HG03565 (cell line): ENCODE data around the gene SLIT3.
"Not testable (repeated sequence)": the region's sequence is repeated elsewhere in the genome, so short reads cannot be mapped to it uniquely, and the experiment has no call there.

Experiments used
- ATAC-seq: cut with Tn5 transposase; IDR thresholded peaks from one replicate; pipeline ENCODE4 v1.9.1; 2021; ENCODE audit warnings: mild to moderate bottlenecking, moderate library complexity; ENCODE audit not compliant: unreplicated experiment

Gene SLIT3

GRCh38 chr5:169222934-169223594 lies 77.9 kb downstream of the SLIT3 start:
- ATAC-seq = no peak

DNA sequence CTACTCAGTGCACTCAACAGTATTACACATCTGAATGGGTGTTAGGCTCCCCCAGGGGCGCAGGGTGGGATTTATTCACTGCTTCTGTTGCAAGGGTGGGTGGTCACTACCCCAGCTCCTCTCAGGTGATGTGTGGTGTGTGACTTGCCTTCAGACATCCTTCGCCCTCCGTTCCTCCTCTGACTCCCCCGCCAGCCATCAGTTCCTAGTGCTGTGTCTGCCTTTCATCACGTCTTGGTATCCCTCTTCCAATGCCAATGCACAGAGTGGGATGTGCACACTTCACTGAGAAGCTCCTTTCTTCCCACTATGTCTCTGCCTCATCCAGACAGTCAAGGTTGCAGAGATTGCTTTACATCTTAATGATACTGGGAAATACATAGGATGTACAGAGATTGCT lies 79.4 kb downstream of the SLIT3 start:
- no peak for ATAC-seq

GRCh38 chr5:169219961-169220360 lies 81.0 kb downstream of the SLIT3 start:
- ATAC-seq = no peak

DNA sequence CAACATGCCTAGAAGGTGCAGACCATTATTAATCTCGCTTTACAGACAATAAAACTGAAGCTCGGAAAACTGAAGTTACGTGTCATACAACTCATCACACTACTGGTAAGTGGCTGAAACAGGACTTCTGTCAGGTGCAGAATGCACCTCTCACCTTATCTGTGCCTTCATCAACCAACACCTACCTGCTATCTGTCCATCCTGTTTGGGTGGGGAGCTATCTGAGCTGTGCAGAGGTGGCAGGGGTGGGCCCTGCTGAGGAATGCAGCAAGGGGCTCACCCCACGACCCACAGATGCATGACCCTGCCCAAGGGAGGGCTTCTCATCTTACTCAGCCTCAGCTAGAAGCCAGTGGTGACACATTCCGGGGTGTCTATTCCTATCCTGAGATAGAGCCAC lies 81.6 kb downstream of the SLIT3 start:
- no peak for ATAC-seq

DNA sequence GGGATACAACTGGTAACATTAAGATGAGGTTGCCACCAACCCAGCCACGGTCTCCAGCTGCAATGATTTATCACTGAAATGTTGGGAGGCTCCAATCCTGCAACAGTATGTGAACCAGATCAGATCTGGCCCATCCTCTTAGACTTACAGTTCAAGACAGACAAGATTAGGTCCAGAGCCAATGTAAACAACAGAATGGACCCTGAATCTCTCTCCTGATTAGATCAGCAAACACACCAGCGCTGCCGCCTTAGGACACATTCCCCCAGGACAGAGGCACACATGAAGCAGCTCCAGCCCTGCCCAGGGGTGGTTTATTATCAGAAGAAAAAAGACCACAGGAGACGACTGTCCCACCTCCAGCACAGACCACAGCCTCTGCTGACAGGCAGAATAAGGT lies 82.1 kb downstream of the SLIT3 start:
- no peak for ATAC-seq

GRCh38 chr5:169218176-169218575 lies 82.8 kb downstream of the SLIT3 start:
- no peak for ATAC-seq

- no peak for ATAC-seq
These were observed 84.1 kb downstream of the SLIT3 start for GRCh38 chr5:169216866-169217265.

DNA sequence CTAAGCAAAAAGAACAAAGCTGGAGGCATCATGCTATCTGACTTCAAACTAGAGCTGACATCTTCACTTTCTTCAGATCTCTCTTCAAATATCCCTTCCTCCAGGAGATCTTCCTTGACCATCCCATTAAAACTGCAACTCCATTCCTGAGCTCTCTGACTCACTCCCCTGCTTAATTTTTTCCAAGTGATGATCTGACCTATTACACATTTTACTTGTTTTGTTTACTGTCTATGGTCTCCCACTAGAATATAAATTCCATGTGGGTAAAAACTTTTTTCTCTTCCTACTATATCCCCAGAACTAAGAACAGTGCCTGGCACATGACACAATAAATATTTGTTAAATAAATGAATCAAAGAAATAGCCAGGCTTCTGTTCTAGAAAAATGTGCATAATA lies 87.5 kb downstream of the SLIT3 start:
- no peak for ATAC-seq

- not testable (repeated sequence) for ATAC-seq
These were observed 89.2 kb downstream of the SLIT3 start for GRCh38 chr5:169211761-169212160.

DNA sequence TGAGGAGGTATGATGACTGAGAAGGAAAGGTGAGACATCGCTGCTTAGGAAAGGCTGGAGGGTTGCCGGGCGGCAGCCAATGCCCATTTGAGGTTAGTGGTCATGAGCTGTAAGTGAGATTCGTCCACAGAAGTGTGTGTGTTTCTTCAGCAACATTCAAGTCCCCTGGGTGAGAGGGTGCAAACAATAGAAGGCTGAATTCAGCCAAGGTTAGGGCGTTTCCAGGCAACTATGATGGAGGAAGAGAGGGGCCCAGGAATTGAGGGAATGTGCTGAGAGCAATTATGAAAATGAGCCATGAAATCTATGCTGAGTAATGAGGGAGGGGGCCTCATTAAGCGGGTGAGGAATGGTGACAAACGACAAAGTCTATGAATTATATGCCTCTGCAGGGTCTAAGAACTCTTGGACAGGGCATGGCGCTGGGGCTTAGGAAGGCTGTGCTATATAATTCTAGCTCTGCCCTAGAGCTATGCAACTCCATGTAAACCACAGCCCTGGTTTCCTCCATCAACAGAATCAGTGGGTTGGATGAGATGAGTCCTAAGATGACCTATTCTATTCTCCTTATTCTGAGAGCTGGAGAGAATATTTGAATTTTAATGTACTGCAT lies 96.0 kb downstream of the SLIT3 start:
- ATAC-seq = no peak

DNA sequence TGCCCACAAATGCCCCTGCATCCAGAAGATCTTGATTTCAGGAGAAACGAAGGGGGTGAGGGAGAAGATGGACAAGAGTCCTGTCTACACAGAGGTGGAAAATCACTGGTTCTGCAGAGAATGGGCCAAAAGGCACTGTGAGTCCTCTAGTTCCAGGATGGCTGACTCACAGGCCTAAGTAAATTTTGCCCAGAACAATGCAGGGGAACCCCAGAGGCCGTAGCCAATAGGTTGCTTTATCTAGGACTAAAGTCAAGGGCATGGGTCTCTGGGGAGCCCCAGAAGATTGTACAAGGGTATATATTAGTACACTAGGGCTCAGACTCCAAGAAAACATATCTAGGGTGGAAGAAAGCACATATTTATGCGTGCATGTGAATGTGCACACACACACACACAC lies 98.0 kb downstream of the SLIT3 start:
- ATAC-seq = no peak

GRCh38 chr5:169201597-169201996 lies 99.3 kb downstream of the SLIT3 start:
- ATAC-seq = no peak

DNA sequence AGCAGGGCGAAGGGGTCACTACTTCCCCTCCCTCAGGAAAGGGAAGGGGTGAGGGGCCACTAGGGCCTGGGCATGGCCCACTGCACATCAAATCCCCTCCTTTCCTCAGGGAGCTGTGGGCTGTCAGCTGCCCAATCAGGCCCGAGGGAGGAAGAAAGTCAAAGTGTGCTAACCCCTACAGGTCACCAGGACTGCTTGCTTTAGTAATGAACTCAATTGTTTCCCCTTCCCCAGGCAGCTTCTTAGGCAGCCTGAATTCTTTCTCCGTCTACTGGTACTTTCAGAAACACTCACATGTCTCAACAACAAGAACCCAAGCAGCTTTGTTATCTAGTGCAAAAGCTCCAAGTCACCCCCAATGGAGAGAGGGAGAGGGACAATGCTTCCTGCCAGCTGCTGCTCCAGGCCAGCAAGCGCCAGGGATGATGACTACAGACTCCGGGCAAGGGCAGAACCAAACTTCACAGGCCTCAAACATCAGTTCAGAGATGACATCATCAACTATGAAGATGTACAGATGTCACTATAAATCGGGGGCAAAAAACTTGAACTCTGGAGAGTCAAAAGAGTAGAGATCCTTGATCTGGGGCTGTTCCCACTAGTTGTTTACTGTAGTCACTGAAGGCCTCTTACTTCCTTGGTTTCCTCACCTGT lies 100.7 kb downstream of the SLIT3 start:
- no peak for ATAC-seq

GRCh38 chr5:169197343-169197742 lies 103.6 kb downstream of the SLIT3 start:
- no peak for ATAC-seq

GRCh38 chr5:169196059-169196458 lies 104.9 kb downstream of the SLIT3 start:
- ATAC-seq = no peak

DNA sequence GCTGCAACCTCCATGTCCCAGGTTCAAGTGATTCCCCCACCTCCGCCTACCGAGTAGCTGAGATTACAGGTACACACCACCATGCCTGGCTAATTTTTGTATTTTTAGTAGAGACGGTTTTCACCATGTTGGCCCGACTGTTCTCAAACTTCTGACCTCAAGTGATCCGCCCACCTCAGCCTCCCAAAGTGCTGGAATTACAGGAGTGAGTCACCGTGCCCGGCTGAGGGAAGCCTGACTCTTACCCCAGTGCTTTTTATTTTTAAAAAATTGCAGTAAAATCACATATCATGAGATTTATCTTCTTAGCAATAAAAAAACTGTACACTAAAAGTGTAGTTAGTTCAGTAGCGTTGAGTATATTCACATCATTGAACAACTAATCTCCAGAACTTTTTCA lies 105.3 kb downstream of the SLIT3 start:
- no peak for ATAC-seq

DNA sequence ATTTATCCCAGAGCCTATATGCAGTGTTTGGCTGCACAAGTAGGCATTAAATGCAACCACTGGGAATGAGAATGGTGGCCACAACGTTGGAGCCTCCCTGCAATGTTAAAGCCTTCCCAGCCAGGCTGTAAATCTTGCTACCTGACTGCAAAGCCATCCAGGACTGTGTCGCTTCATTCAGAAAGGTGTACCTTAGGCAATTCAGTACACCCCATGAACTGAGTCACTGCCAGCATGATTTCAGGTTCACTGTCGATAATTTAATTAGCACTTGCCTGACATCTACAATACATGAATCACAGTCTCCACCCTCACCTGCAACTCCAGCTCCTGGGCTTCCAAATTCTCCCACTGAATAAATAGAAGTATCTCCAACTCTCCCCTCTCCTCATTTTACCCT lies 108.4 kb downstream of the SLIT3 start:
- ATAC-seq = no peak

DNA sequence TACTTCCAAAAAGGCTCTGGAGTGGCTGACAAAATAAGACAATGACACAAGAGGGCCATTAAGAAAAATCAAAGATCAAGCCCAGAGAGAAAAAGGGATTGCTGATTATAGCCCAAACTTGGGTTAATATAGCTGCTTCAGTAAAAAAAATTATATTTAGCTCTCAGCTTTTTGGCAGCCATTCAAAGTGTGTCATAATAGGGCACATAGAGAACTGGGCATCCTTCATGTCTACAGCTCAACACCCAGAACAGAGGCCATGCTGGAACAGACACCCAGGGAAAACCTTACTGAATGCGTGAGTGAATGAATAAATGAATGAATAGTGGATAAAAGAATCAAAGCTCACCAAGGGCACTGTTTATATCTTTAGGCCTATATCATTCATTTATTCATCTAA lies 110.1 kb downstream of the SLIT3 start:
- ATAC-seq = no peak

DNA sequence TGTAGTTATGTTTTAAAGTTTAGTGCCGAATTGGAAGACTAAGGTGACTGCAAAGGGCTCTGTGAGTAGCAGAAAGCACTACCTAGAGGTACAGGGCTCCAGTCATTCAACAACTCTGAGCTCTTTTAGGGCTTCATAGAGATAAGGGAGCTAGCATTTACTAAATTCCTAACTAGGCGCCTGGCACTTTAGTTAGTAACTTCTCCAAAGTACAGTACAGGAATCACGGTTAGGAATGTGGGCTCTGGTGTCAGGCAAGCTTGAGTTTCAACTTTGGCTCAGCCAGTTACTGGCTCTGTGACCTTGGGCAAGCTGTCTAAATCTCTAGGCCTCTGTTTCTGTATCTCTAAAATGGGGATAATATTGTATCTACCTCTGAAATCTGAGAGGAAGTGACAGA lies 115.3 kb downstream of the SLIT3 start:
- ATAC-seq = no peak

DNA sequence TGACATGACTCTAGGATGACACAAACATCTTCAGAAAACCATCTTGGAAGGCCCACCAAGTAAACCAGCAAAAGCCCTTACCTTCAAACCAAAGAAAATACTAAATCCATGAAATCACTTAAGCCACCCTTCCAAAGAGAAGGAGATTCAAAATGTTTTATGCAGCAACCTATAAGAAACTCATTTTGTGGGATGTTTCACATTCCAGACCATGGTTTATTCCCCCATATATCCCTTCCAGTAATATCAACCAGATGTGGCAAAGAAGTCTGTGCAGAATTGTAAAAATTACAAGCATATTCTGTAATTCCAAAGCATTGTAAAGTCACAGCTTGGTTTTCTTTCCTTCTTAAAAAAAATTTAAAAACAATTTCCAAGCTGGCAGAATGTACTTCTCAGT lies 117.4 kb downstream of the SLIT3 start:
- ATAC-seq = no peak

DNA sequence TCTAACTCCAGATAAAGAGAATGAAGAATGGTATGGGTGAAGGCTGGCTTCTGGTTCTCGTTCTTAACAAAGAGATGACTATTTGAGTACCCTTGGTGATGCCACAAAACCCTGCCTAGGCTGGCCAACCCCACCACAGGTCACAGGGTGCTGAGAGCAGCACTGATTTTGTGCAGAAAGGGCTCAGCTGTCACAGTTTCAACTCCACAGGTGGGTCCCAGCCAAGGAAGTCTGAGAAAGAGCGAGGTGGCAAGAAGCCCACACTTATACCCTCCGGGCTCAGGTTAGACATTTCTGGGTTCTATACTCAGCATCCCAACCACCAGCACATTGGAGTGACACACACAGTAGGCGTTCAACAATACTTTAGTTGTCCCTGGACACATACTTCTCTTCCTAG lies 118.1 kb downstream of the SLIT3 start:
- no peak for ATAC-seq

DNA sequence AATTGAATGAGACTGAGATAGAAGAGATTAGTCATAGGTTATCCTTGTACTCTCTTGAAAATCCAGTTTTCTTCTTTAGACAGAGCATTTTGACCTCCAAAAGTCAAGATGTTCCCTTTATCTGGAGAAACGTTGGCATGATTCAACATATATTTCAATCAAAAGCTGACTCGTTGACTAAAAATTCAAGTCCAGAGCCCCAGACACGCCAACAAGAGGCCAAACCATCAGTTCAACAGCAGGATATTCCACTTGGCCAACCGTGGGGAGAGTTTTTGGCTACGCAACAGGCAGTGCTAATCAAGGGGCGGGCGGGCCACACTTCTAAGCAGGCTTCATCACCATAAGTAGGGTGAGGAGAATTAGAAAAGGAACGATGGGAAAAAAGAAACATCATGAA lies 119.1 kb downstream of the SLIT3 start:
- ATAC-seq = no peak

- no peak for ATAC-seq
These were observed 122.2 kb downstream of the SLIT3 start for GRCh38 chr5:169178754-169179153.
